Uterus (tissue), 4 donors: Measurements from ENCODE around the gene ERMP1. TPM values are rescaled to one million over a fixed set of nuclear protein-coding genes. Genes with fewer than 3 reads are reported as not detected.

Experiments
- DNase-seq, 2 donors: peaks; one replicate each; pipeline ENCODE4 v3.0.0-alpha.2; 2019 to 2020
- H3K27ac ChIP-seq, 2 donors: fragments of 200-600 bp; sonication (generic); 1 replicate in 1 of 2; 2 replicates in 1 of 2; pipeline ENCODE4 v1.5.1; 2016 to 2018
- H3K27me3 ChIP-seq, 2 donors: fragments of 200-600 bp; sonication (generic); one replicate each; pipeline ENCODE4 v1.5.1; 2018 to 2019; ENCODE audit warnings: control low read depth in 1 of 2
- H3K36me3 ChIP-seq, 2 donors: fragments of 200-600 bp; sonication (generic); one replicate each; pipeline ENCODE4 v1.5.1; 2019; ENCODE audit warnings: control low read depth in 1 of 2
- H3K4me1 ChIP-seq, 2 donors: fragments of 200-600 bp; sonication (generic); one replicate each; pipeline ENCODE4 v1.5.1; 2018 to 2019; ENCODE audit warnings: control low read depth in 1 of 2
- H3K4me3 ChIP-seq, 2 donors: fragments of 200-600 bp; sonication (generic); 1 replicate in 1 of 2; 2 replicates in 1 of 2; pipeline ENCODE4 v1.5.1; 2018 to 2019; ENCODE audit warnings: mild to moderate bottlenecking in 1 of 2
- H3K9me3 ChIP-seq, 2 donors: fragments of 200-600 bp; sonication (generic); one replicate each; pipeline ENCODE4 v1.5.1; 2019; ENCODE audit warnings: control low read depth in 1 of 2
- CTCF ChIP-seq, 4 experiments: fragments of 200-600 bp in 2 of 4; fragments of 450-650 bp in 2 of 4; sonication (generic) in 2 of 4; IDR thresholded peaks; one replicate each; pipeline ENCODE4 v1.5.1; 2016 to 2019; ENCODE audit warnings: antibody characterized with exemption in 4 of 4, mild to moderate bottlenecking in 2 of 4, moderate library complexity in 1 of 4
- POLR2A ChIP-seq, 2 donors: fragments of 450-650 bp; IDR thresholded peaks; one replicate each; pipeline ENCODE4 v1.6.1; 2016; ENCODE audit warnings: antibody characterized with exemption in 2 of 2, mild to moderate bottlenecking in 1 of 2, moderate library complexity in 1 of 2
- intact Hi-C: fragments of 100-400 bp; cut with DNase I; formaldehyde crosslinking; loops from one replicate; pipeline ENCODE4 v1.15.1; 2023; ENCODE audit warnings: low total_unique reads
- total RNA-seq, 4 donors: library from RNA; depleted of rRNA in 3 of 4; stranded (reverse); fragments of >200 nt in 3 of 4; gene quantifications; one replicate each; pipeline versions ENCODE4 v1.1.0 to v1.2.4, GENCODE V29; 2014 to 2023
- donor health status: DM: yes; HTN: yes; CAD: no.

ERMP1 gene
- total RNA-seq, 4 donors from 2014 or later: 7.9 to 34.9 (median 11.5) TPM

DNA sequence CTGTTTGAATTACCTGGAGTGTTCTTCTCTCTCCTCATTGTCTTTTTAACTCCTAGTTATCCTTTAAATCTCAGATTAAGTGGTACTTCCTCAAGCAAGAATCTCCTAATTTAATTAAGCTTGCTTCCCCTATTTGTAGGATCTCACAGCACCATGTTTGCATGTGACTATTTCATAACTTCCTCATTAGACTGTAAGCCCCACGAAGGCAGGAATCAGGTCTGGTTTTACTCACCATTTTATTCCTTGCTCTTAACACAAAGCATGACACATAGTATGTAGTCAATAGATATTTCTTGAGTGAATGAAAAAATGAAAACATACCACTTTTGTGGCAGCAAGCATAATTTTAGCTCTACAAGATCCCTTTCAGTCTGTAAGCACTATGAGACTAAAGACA lies 1.3 kb upstream of the ERMP1 start:
- no peak for DNase-seq
- intact Hi-C loops: no loop called here
- no peaks in the 10 kb centered on the region for H3K27me3 ChIP-seq
- no peak overlapping the region for H3K27ac ChIP-seq
- H3K9me3 ChIP-seq: no peaks in the 10 kb centered on the region
- no peak for TF ChIP-seq POLR2A (IDR thresholded peaks at IDR 0.05)
- H3K4me3 ChIP-seq: no peak overlapping the region
- peaks cover 0 to 9% of the 10 kb centered on the region in 2 donors for H3K4me1 ChIP-seq
- no peaks in the 10 kb centered on the region for H3K36me3 ChIP-seq

DNA sequence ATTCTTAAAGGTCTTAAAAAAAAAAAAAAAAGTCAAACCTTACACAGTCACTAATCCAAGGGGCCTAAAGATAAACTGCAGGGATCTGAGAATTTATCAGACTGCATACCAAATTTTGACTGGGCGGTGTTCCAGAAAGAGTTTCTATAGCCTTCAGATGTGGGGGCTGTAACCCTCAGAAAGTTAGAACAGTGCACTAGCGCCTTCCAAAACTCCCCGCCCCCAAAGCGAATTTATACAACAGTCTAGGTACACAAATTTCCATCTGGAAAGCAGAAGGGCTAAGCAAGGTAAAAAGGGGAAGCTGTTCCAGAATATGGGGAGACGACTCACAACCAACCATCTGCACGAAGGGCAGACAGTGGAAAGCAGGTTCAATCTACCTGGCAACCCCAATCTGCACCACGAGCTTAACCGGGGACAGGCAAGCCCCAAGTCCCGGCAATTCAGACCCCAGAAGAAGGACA lies 813 bp downstream of the ERMP1 start:
- intact Hi-C loops: no loop called here
- Histone ChIP-seq H3K36me3 (no peaks in the 10 kb centered on the region), H3K27me3 (no peaks in the 10 kb centered on the region), H3K4me3 (peak overlapping the region; percentile 53 to 73), H3K9me3 (no peaks in the 10 kb centered on the region), H3K27ac (peak overlapping the region; percentile 62 to 85), H3K4me1 (peaks cover 0 to 9% of the 10 kb centered on the region in 2 donors)
- TF ChIP-seq CTCF (IDR thresholded peaks at IDR 0.05): no peak
- TF ChIP-seq POLR2A (IDR thresholded peaks at IDR 0.05): no peak
- DNase-seq: no peak

GRCh38 chr9:5825895-5826622 lies 6.9 kb downstream of the ERMP1 start:
- Histone ChIP-seq H3K27ac (no peak overlapping the region), H3K4me1 (no peaks in the 10 kb centered on the region), H3K36me3 (no peaks in the 10 kb centered on the region), H3K27me3 (no peaks in the 10 kb centered on the region), H3K4me3 (no peak overlapping the region), H3K9me3 (no peaks in the 10 kb centered on the region)
- no peak for DNase-seq
- TF ChIP-seq POLR2A (IDR thresholded peaks at IDR 0.05) (no peak), CTCF (IDR thresholded peaks at IDR 0.05) (no peak)
- intact Hi-C loops: no loop called here

GRCh38 chr9:5825223-5825622 lies 7.7 kb downstream of the ERMP1 start:
- H3K27ac ChIP-seq: no peak overlapping the region
- no peaks in the 10 kb centered on the region for H3K9me3 ChIP-seq
- no peak for DNase-seq
- no peaks in the 10 kb centered on the region for H3K36me3 ChIP-seq
- no peak for TF ChIP-seq POLR2A (IDR thresholded peaks at IDR 0.05)
- TF ChIP-seq CTCF (IDR thresholded peaks at IDR 0.05): no peak
- intact Hi-C loops: no loop called here
- H3K4me1 ChIP-seq: no peaks in the 10 kb centered on the region
- no peaks in the 10 kb centered on the region for H3K27me3 ChIP-seq
- no peak overlapping the region for H3K4me3 ChIP-seq

DNA sequence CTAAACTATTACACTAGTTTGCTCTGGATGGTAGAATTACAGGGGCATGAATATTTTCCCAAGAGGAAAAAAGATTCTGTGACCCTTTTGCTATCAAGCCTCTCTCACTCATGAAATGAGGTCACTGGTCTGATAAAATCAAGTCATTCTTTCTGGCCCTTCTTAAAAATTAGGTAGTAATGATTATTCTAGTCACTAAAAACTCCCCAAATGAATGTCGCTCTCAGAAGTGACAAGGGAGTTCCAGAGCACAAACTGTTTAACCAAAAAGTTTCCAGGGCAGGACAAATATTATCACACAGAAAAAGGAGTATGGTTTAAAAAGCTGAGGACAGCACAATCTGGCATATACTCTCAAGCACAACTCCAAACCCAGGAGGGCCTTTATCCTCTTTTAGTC lies 12.5 kb downstream of the ERMP1 start:
- intact Hi-C loops: no loop called here
- Histone ChIP-seq H3K27me3 (no peaks in the 10 kb centered on the region), H3K27ac (no peak overlapping the region), H3K4me1 (no peaks in the 10 kb centered on the region), H3K36me3 (no peaks in the 10 kb centered on the region), H3K9me3 (no peaks in the 10 kb centered on the region), H3K4me3 (no peak overlapping the region)
- DNase-seq: no peak
- TF ChIP-seq CTCF (IDR thresholded peaks at IDR 0.05): no peak
- no peak for TF ChIP-seq POLR2A (IDR thresholded peaks at IDR 0.05)
